ENCODE measurements around the gene AKAP1.

AKAP1 gene

GRCh38 chr17:57133486-57133885, 48.4 kb downstream of the AKAP1 start:
- Histone ChIP-seq H3K4me3 (ENCODE audit: insufficient read length, low read depth) (no peak overlapping the region), H3K36me3 (ENCODE audit: insufficient read depth, insufficient read length, low read length) (no peaks in the 10 kb centered on the region), H3K9ac (ENCODE audit: insufficient read length, low read depth) (no peak overlapping the region), H3K27me3 (ENCODE audit: insufficient read depth, insufficient read length) (no peaks in the 10 kb centered on the region), H3K9me3 (ENCODE audit: insufficient read depth, low read length) (no peaks in the 10 kb centered on the region), H3K4me1 (ENCODE audit: insufficient read depth, insufficient read length) (peaks cover 8% of the 10 kb centered on the region)
- no peak for DNase-seq (ENCODE audit: low read depth, low spot score)
- no peak for TF ChIP-seq YY1 (IDR thresholded peaks at IDR 0.05; ENCODE audit: insufficient read depth, insufficient read length)
- TF ChIP-seq ZNF274 (IDR thresholded peaks at IDR 0.05; ENCODE audit: low read depth, low read length): no peak

- H3K27me3 ChIP-seq (ENCODE audit: insufficient read depth, insufficient read length): no peaks in the 10 kb centered on the region
- H3K9me3 ChIP-seq (ENCODE audit: insufficient read depth, low read length): peaks cover 5% of the 10 kb centered on the region; the same call in 1 of the 2 replicates
- TF ChIP-seq SUZ12 (IDR thresholded peaks at IDR 0.05; ENCODE audit: extremely low read depth, insufficient read depth, insufficient read length) (no peak), YY1 (IDR thresholded peaks at IDR 0.05; ENCODE audit: insufficient read depth, insufficient read length) (no peak), ZNF274 (IDR thresholded peaks at IDR 0.05; ENCODE audit: low read depth, low read length) (no peak)
- no peak for DNase-seq (ENCODE audit: low read depth, low spot score)
- no peak overlapping the region for H3K9ac ChIP-seq (ENCODE audit: insufficient read length, low read depth)
- no peaks in the 10 kb centered on the region for H3K36me3 ChIP-seq (ENCODE audit: insufficient read depth, insufficient read length, low read length)
- H3K4me3 ChIP-seq (ENCODE audit: insufficient read length, low read depth): no peak overlapping the region
- H3K4me1 ChIP-seq (ENCODE audit: insufficient read depth, insufficient read length): peaks cover 8% of the 10 kb centered on the region
These were observed 50.2 kb downstream of the AKAP1 start for GRCh38 chr17:57135026-57135788.

- peaks cover 5% of the 10 kb centered on the region; the same call in 1 of the 2 replicates for H3K9me3 ChIP-seq (ENCODE audit: insufficient read depth, low read length)
- no peak overlapping the region for H3K9ac ChIP-seq (ENCODE audit: insufficient read length, low read depth)
- TF ChIP-seq ZNF274 (IDR thresholded peaks at IDR 0.05; ENCODE audit: low read depth, low read length) (no peak), YY1 (IDR thresholded peaks at IDR 0.05; ENCODE audit: insufficient read depth, insufficient read length) (no peak), SUZ12 (IDR thresholded peaks at IDR 0.05; ENCODE audit: extremely low read depth, insufficient read depth, insufficient read length) (no peak)
- H3K4me1 ChIP-seq (ENCODE audit: insufficient read depth, insufficient read length): peaks cover 8% of the 10 kb centered on the region
- no peaks in the 10 kb centered on the region for H3K36me3 ChIP-seq (ENCODE audit: insufficient read depth, insufficient read length, low read length)
- no peak for DNase-seq (ENCODE audit: low read depth, low spot score)
- no peak overlapping the region for H3K4me3 ChIP-seq (ENCODE audit: insufficient read length, low read depth)
- H3K27me3 ChIP-seq (ENCODE audit: insufficient read depth, insufficient read length): no peaks in the 10 kb centered on the region
These were observed 50.8 kb downstream of the AKAP1 start for GRCh38 chr17:57135789-57136291.

GRCh38 chr17:57136355-57136754, 51.3 kb downstream of the AKAP1 start:
- no peak for TF ChIP-seq ZNF274 (IDR thresholded peaks at IDR 0.05; ENCODE audit: low read depth, low read length)
- TF ChIP-seq YY1 (IDR thresholded peaks at IDR 0.05; ENCODE audit: insufficient read depth, insufficient read length): no peak
- no peak for TF ChIP-seq SUZ12 (IDR thresholded peaks at IDR 0.05; ENCODE audit: extremely low read depth, insufficient read depth, insufficient read length)
- Histone ChIP-seq H3K9me3 (ENCODE audit: insufficient read depth, low read length) (peaks cover 5% of the 10 kb centered on the region; the same call in 1 of the 2 replicates), H3K36me3 (ENCODE audit: insufficient read depth, insufficient read length, low read length) (no peaks in the 10 kb centered on the region), H3K27me3 (ENCODE audit: insufficient read depth, insufficient read length) (no peaks in the 10 kb centered on the region), H3K4me3 (ENCODE audit: insufficient read length, low read depth) (no peak overlapping the region), H3K9ac (ENCODE audit: insufficient read length, low read depth) (no peak overlapping the region), H3K4me1 (ENCODE audit: insufficient read depth, insufficient read length) (peaks cover 8% of the 10 kb centered on the region)
- DNase-seq (ENCODE audit: low read depth, low spot score): no peak

- peaks cover 5% of the 10 kb centered on the region for H3K4me1 ChIP-seq (ENCODE audit: insufficient read depth, insufficient read length)
- no peak for TF ChIP-seq SUZ12 (IDR thresholded peaks at IDR 0.05; ENCODE audit: extremely low read depth, insufficient read depth, insufficient read length)
- TF ChIP-seq ZNF274 (IDR thresholded peaks at IDR 0.05; ENCODE audit: low read depth, low read length): no peak
- no peaks in the 10 kb centered on the region for H3K36me3 ChIP-seq (ENCODE audit: insufficient read depth, insufficient read length, low read length)
- no peak overlapping the region for H3K9ac ChIP-seq (ENCODE audit: insufficient read length, low read depth)
- no peaks in the 10 kb centered on the region for H3K27me3 ChIP-seq (ENCODE audit: insufficient read depth, insufficient read length)
- H3K4me3 ChIP-seq (ENCODE audit: insufficient read length, low read depth): no peak overlapping the region
- H3K9me3 ChIP-seq (ENCODE audit: insufficient read depth, low read length): peaks cover 5% of the 10 kb centered on the region; the same call in 1 of the 2 replicates
- DNase-seq (ENCODE audit: low read depth, low spot score): no peak
These were observed 53.2 kb downstream of the AKAP1 start for GRCh38 chr17:57138030-57138911.

- Histone ChIP-seq H3K36me3 (ENCODE audit: insufficient read depth, insufficient read length, low read length) (no peaks in the 10 kb centered on the region), H3K9ac (ENCODE audit: insufficient read length, low read depth) (no peak overlapping the region), H3K4me1 (ENCODE audit: insufficient read depth, insufficient read length) (peaks cover 5% of the 10 kb centered on the region), H3K4me3 (ENCODE audit: insufficient read length, low read depth) (no peak overlapping the region), H3K9me3 (ENCODE audit: insufficient read depth, low read length) (peaks cover 5% of the 10 kb centered on the region; the same call in 1 of the 2 replicates), H3K27me3 (ENCODE audit: insufficient read depth, insufficient read length) (no peaks in the 10 kb centered on the region)
- no peak for DNase-seq (ENCODE audit: low read depth, low spot score)
- TF ChIP-seq YY1 (IDR thresholded peaks at IDR 0.05; ENCODE audit: insufficient read depth, insufficient read length): no peak
- TF ChIP-seq SUZ12 (IDR thresholded peaks at IDR 0.05; ENCODE audit: extremely low read depth, insufficient read depth, insufficient read length): no peak
- no peak for TF ChIP-seq ZNF274 (IDR thresholded peaks at IDR 0.05; ENCODE audit: low read depth, low read length)
These were observed 54.0 kb downstream of the AKAP1 start for GRCh38 chr17:57138956-57139576.

All from NT2/D1 (cell line).